HEK293 (cell line): Measurements from ENCODE around the gene GLIS1.

ENCODE experiments used
- GLI2 ChIP-seq: fragments of 450-650 bp; formaldehyde crosslinking; IDR thresholded peaks from 2 replicates; pipeline ENCODE4; 2017; ENCODE audit warnings: missing biosample characterization, missing genetic modification characterization, low read depth, borderline replicate concordance
- ZBTB20 ChIP-seq: fragments of 450-650 bp; formaldehyde crosslinking; IDR thresholded peaks from 2 replicates; pipeline ENCODE4 v1.5.1; 2016; ENCODE audit warnings: missing biosample characterization, missing genetic modification characterization
- ZNF292 ChIP-seq: fragments of 450-650 bp; formaldehyde crosslinking; IDR thresholded peaks from 2 replicates; pipeline ENCODE4 v1.5.1; 2016; ENCODE audit warnings: low read depth, missing biosample characterization, missing genetic modification characterization, borderline replicate concordance
- TF ChIP-seq, protein P1 (sequence below): fragments of 450-650 bp; formaldehyde crosslinking; IDR thresholded peaks from 2 replicates; pipeline ENCODE4 v1.5.1; 2016; ENCODE audit warnings: missing biosample characterization, missing genetic modification characterization
- TF ChIP-seq, protein P2 (sequence below): fragments of 450-650 bp; formaldehyde crosslinking; IDR thresholded peaks from 2 replicates; pipeline ENCODE4 v1.5.1; 2016; ENCODE audit warnings: missing biosample characterization, missing genetic modification characterization
- TF ChIP-seq, protein P3 (sequence below): fragments of 450-650 bp; formaldehyde crosslinking; IDR thresholded peaks from 2 replicates; pipeline ENCODE4 v1.5.1; 2016; ENCODE audit warnings: missing biosample characterization, missing genetic modification characterization
- TF ChIP-seq, protein P4 (sequence below): fragments of 450-650 bp; formaldehyde crosslinking; IDR thresholded peaks from 2 replicates; pipeline ENCODE4 v1.5.0; 2017; ENCODE audit warnings: missing biosample characterization, missing genetic modification characterization, borderline replicate concordance

GRCh38 chr1:53787655-53788054, 48.7 kb upstream of the GLIS1 start:
- TF ChIP-seq ZBTB20 (tag by site-specific recombination) (no peak), GLI2 (no peak), ZNF292 (tag by site-specific recombination) (no peak)
- TF ChIP-seq, protein P1, sequence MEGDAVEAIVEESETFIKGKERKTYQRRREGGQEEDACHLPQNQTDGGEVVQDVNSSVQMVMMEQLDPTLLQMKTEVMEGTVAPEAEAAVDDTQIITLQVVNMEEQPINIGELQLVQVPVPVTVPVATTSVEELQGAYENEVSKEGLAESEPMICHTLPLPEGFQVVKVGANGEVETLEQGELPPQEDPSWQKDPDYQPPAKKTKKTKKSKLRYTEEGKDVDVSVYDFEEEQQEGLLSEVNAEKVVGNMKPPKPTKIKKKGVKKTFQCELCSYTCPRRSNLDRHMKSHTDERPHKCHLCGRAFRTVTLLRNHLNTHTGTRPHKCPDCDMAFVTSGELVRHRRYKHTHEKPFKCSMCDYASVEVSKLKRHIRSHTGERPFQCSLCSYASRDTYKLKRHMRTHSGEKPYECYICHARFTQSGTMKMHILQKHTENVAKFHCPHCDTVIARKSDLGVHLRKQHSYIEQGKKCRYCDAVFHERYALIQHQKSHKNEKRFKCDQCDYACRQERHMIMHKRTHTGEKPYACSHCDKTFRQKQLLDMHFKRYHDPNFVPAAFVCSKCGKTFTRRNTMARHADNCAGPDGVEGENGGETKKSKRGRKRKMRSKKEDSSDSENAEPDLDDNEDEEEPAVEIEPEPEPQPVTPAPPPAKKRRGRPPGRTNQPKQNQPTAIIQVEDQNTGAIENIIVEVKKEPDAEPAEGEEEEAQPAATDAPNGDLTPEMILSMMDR (tag by site-specific recombination), result no peak
- TF ChIP-seq, protein P2, sequence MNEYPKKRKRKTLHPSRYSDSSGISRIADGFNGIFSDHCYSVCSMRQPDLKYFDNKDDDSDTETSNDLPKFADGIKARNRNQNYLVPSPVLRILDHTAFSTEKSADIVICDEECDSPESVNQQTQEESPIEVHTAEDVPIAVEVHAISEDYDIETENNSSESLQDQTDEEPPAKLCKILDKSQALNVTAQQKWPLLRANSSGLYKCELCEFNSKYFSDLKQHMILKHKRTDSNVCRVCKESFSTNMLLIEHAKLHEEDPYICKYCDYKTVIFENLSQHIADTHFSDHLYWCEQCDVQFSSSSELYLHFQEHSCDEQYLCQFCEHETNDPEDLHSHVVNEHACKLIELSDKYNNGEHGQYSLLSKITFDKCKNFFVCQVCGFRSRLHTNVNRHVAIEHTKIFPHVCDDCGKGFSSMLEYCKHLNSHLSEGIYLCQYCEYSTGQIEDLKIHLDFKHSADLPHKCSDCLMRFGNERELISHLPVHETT (tag by site-specific recombination), result no peak
- TF ChIP-seq, protein P3, sequence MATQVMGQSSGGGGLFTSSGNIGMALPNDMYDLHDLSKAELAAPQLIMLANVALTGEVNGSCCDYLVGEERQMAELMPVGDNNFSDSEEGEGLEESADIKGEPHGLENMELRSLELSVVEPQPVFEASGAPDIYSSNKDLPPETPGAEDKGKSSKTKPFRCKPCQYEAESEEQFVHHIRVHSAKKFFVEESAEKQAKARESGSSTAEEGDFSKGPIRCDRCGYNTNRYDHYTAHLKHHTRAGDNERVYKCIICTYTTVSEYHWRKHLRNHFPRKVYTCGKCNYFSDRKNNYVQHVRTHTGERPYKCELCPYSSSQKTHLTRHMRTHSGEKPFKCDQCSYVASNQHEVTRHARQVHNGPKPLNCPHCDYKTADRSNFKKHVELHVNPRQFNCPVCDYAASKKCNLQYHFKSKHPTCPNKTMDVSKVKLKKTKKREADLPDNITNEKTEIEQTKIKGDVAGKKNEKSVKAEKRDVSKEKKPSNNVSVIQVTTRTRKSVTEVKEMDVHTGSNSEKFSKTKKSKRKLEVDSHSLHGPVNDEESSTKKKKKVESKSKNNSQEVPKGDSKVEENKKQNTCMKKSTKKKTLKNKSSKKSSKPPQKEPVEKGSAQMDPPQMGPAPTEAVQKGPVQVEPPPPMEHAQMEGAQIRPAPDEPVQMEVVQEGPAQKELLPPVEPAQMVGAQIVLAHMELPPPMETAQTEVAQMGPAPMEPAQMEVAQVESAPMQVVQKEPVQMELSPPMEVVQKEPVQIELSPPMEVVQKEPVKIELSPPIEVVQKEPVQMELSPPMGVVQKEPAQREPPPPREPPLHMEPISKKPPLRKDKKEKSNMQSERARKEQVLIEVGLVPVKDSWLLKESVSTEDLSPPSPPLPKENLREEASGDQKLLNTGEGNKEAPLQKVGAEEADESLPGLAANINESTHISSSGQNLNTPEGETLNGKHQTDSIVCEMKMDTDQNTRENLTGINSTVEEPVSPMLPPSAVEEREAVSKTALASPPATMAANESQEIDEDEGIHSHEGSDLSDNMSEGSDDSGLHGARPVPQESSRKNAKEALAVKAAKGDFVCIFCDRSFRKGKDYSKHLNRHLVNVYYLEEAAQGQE, result no peak
- TF ChIP-seq, protein P4, sequence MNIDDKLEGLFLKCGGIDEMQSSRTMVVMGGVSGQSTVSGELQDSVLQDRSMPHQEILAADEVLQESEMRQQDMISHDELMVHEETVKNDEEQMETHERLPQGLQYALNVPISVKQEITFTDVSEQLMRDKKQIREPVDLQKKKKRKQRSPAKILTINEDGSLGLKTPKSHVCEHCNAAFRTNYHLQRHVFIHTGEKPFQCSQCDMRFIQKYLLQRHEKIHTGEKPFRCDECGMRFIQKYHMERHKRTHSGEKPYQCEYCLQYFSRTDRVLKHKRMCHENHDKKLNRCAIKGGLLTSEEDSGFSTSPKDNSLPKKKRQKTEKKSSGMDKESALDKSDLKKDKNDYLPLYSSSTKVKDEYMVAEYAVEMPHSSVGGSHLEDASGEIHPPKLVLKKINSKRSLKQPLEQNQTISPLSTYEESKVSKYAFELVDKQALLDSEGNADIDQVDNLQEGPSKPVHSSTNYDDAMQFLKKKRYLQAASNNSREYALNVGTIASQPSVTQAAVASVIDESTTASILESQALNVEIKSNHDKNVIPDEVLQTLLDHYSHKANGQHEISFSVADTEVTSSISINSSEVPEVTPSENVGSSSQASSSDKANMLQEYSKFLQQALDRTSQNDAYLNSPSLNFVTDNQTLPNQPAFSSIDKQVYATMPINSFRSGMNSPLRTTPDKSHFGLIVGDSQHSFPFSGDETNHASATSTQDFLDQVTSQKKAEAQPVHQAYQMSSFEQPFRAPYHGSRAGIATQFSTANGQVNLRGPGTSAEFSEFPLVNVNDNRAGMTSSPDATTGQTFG, result no peak
